ENCODE data around the gene PNPLA3.

The PNPLA3 gene

DNA sequence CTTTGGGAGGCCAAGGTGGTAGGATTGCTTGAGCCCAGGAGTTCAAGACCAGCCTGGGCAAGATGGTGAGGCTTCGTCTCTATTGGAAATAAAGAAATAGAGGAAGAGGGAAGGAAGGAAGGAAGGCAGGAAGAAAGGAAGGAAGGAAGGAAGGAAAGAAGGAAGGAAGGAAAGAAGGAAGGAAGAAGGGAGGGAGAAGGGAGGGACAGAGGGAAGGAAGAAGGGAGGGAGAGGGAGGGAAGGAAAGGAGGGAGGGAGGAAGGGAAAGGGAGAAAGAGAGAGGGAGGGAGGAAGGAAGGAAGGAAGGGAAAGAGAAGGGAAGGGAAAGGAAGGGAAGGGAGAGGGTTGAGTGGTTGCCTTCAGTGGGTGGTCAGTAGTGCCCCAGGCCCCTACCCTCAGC, 13.9 kb upstream of the PNPLA3 start:
- no peak overlapping the region for H3K27ac ChIP-seq (ENCODE audit: low read depth, low read length)
- H3F3A ChIP-seq (ENCODE audit: control insufficient read depth, insufficient read depth): no peaks in the 10 kb centered on the region
- no peak overlapping the region for H3K4me2 ChIP-seq (ENCODE audit: low read length)
- no peak overlapping the region for H3K4me3 ChIP-seq (ENCODE audit: low read length)
- H3K4me1 ChIP-seq (ENCODE audit: control insufficient read depth, low read length): no peaks in the 10 kb centered on the region
- no peaks in the 10 kb centered on the region for H3K27me3 ChIP-seq (ENCODE audit: control insufficient read depth, low read length)
- no peaks in the 10 kb centered on the region for H3K36me3 ChIP-seq (ENCODE audit: control insufficient read depth, low read length)
- H4K20me1 ChIP-seq (ENCODE audit: control insufficient read depth, insufficient read depth, low read depth, low read length): no peaks in the 10 kb centered on the region
- H3K9me2 ChIP-seq (replicated peaks; ENCODE audit: control insufficient read depth, low read length): no peaks in the 10 kb centered on the region
- H3K9me3 ChIP-seq (ENCODE audit: control insufficient read depth, insufficient read depth, low read length): no peaks in the 10 kb centered on the region
- no peaks in the 10 kb centered on the region for H3K79me2 ChIP-seq (ENCODE audit: control insufficient read depth, low read length)
- TF ChIP-seq, protein P1, sequence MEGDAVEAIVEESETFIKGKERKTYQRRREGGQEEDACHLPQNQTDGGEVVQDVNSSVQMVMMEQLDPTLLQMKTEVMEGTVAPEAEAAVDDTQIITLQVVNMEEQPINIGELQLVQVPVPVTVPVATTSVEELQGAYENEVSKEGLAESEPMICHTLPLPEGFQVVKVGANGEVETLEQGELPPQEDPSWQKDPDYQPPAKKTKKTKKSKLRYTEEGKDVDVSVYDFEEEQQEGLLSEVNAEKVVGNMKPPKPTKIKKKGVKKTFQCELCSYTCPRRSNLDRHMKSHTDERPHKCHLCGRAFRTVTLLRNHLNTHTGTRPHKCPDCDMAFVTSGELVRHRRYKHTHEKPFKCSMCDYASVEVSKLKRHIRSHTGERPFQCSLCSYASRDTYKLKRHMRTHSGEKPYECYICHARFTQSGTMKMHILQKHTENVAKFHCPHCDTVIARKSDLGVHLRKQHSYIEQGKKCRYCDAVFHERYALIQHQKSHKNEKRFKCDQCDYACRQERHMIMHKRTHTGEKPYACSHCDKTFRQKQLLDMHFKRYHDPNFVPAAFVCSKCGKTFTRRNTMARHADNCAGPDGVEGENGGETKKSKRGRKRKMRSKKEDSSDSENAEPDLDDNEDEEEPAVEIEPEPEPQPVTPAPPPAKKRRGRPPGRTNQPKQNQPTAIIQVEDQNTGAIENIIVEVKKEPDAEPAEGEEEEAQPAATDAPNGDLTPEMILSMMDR (IDR thresholded peaks at IDR 0.05; ENCODE audit: low read depth, low read length, poor library complexity, severe bottlenecking): no peak
- no peak for TF ChIP-seq EZH2phosphoT487 (IDR thresholded peaks at IDR 0.05; ENCODE audit: borderline replicate concordance, low read length)

GRCh38 chr22:43910178-43910695, 13.4 kb upstream of the PNPLA3 start:
- Histone ChIP-seq H3K4me3 (ENCODE audit: low read length) (no peak overlapping the region), H3F3A (ENCODE audit: control insufficient read depth, insufficient read depth) (no peaks in the 10 kb centered on the region), H3K79me2 (ENCODE audit: control insufficient read depth, low read length) (no peaks in the 10 kb centered on the region), H3K4me1 (ENCODE audit: control insufficient read depth, low read length) (no peaks in the 10 kb centered on the region), H4K20me1 (ENCODE audit: control insufficient read depth, insufficient read depth, low read depth, low read length) (no peaks in the 10 kb centered on the region), H3K27me3 (ENCODE audit: control insufficient read depth, low read length) (no peaks in the 10 kb centered on the region), H3K27ac (ENCODE audit: low read depth, low read length) (no peak overlapping the region), H3K9me3 (ENCODE audit: control insufficient read depth, insufficient read depth, low read length) (no peaks in the 10 kb centered on the region), H3K4me2 (ENCODE audit: low read length) (no peak overlapping the region), H3K36me3 (ENCODE audit: control insufficient read depth, low read length) (no peaks in the 10 kb centered on the region), H3K9me2 (replicated peaks; ENCODE audit: control insufficient read depth, low read length) (no peaks in the 10 kb centered on the region)
- TF ChIP-seq, protein P1 (IDR thresholded peaks at IDR 0.05; ENCODE audit: low read depth, low read length, poor library complexity, severe bottlenecking): no peak
- TF ChIP-seq EZH2phosphoT487 (IDR thresholded peaks at IDR 0.05; ENCODE audit: borderline replicate concordance, low read length): no peak

DNA sequence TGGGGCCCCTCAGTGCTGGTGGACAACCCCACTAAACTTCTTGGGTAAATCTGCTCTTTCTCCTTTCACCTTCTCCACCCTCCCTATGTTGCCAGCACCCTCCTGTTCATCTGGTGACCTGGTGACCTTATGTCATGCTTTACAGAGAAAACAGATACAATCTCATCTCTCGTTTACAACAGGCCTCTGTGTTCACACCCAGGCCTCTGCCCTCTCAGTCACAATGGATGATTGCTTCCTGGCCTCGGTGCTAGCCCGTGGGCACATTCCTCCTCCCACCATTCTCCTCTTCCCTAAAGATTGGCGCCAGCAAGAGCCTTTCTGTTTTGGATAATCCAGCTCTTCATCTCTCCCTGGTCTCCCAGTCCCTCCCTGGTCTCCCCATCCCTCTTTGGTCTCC, 12.3 kb upstream of the PNPLA3 start:
- Histone ChIP-seq H3K9me2 (replicated peaks; ENCODE audit: control insufficient read depth, low read length) (no peaks in the 10 kb centered on the region), H3F3A (ENCODE audit: control insufficient read depth, insufficient read depth) (no peaks in the 10 kb centered on the region), H4K20me1 (ENCODE audit: control insufficient read depth, insufficient read depth, low read depth, low read length) (no peaks in the 10 kb centered on the region), H3K4me2 (ENCODE audit: low read length) (no peak overlapping the region), H3K4me3 (ENCODE audit: low read length) (no peak overlapping the region), H3K4me1 (ENCODE audit: control insufficient read depth, low read length) (no peaks in the 10 kb centered on the region), H3K27me3 (ENCODE audit: control insufficient read depth, low read length) (no peaks in the 10 kb centered on the region), H3K27ac (ENCODE audit: low read depth, low read length) (no peak overlapping the region), H3K79me2 (ENCODE audit: control insufficient read depth, low read length) (no peaks in the 10 kb centered on the region), H3K36me3 (ENCODE audit: control insufficient read depth, low read length) (no peaks in the 10 kb centered on the region), H3K9me3 (ENCODE audit: control insufficient read depth, insufficient read depth, low read length) (no peaks in the 10 kb centered on the region)
- TF ChIP-seq EZH2phosphoT487 (IDR thresholded peaks at IDR 0.05; ENCODE audit: borderline replicate concordance, low read length): no peak
- TF ChIP-seq, protein P1 (IDR thresholded peaks at IDR 0.05; ENCODE audit: low read depth, low read length, poor library complexity, severe bottlenecking): no peak
